GM19438 (cell line): Measurements from ENCODE around the gene DOCK10.
A peak's percentile ranks its signal among the peaks of the same experiment; 100 is the strongest.

ENCODE experiments used
- ATAC-seq: cut with Tn5 transposase; IDR thresholded peaks from one replicate; pipeline ENCODE4 v1.9.1; 2021; ENCODE audit warnings: low read depth; ENCODE audit not compliant: unreplicated experiment

Gene DOCK10

DNA sequence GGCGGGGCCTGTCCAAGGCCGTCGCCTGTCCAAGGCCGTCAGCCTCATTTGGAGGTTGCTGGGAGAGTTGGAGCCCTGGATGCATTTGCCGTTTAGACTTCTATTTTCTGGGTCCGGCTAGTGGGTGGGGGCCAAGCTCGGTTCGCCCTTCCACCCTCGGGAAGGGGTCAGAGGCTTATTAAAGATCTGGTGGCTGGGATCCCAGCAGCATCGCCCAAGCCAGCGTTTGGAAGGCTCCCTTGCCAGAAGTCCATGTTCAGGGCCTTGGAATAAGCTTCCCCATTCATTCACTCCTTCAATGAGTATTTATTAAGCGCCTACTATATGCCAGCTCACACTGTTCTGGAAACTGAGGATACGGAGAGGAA, 516 bp upstream of the DOCK10 start:
- ATAC-seq: no peak

GRCh38 chr2:225041207-225041850, 939 bp downstream of the DOCK10 start:
- peak; percentile 63 for ATAC-seq

DNA sequence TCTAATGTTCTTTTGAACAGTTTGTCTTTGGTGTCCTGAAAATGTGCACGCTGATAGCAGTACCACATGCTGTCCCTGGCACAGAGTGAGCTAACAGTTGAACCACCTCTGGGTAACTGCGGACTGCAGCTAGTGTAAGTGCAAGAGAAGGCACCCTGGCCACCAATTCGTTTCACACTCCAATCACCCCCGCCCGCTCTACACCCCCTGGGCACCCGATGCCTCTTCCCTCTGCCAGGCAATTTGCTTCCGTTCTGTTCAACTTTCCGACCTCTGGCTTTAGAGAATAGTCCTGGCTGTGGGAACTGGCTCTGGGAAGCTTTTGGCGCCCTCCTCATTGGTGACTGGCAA, 1.4 kb downstream of the DOCK10 start:
- peak; percentile 16 for ATAC-seq

- no peak for ATAC-seq
Observed at GRCh38 chr2:225040142-225040541, 2.1 kb downstream of the DOCK10 start.

- ATAC-seq: no peak
Observed at GRCh38 chr2:225038231-225038523, 4.1 kb downstream of the DOCK10 start.

GRCh38 chr2:225037415-225038230, 4.6 kb downstream of the DOCK10 start:
- no peak for ATAC-seq

GRCh38 chr2:225036431-225036830, 5.8 kb downstream of the DOCK10 start:
- ATAC-seq: no peak

GRCh38 chr2:225033440-225034318, 8.6 kb downstream of the DOCK10 start:
- no peak for ATAC-seq

DNA sequence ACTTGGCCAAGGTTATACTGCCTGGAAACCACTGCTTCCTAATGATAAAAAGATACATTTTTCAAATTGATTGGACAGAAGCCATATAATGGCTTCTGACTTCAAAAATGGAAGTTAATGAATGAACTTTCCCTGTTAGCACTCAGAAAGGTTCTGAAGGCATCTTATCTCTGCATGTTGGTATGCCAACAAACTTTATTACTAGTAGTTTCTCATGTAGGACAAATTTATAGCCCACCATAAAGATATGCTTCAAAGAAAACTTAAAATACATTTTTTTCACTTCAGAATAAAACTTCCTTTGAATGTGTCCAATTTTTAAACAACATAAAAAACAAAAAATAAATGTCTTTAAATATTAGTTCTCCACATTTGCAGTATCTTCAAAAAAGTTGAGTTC, 10.0 kb downstream of the DOCK10 start:
- ATAC-seq: no peak

DNA sequence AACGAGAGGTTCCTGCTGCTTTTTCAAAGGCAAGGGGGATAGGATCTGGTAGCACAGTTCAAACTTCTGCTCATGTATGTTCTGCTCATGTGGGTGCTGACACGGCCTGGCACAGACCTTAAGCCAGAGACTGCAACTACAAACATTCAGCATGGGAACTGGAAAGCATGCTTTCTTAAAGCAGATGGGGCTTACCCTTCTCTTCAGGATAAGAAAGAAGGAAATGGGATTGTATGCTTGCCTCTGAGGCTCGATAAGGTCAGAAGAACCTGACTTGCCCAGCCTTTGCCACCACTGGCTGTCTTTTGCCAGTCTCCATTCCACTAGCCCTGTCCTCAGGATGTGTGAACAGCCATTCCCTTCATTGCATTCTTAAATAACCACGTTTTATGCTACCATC, 10.7 kb downstream of the DOCK10 start:
- ATAC-seq: no peak

- no peak for ATAC-seq
Observed at GRCh38 chr2:225030893-225031292, 11.4 kb downstream of the DOCK10 start.

DNA sequence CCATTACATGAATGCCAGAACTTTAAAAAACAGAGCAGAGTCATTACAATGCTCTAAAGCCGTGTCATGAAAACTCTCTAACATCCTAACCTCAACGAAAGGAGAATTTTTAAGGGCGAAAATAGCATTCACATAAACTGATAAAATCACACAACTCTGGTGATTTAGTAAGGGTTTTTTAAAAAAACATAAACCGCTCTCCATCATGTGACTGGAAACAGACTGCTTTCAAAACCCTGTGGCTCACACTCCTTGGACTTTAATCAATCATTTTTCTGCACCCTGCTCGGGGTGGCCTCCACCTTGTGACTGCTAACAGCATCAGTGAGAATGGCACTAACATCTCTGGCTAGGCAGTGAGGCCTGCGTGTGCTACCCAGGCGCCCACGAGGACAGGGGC, 12.1 kb downstream of the DOCK10 start:
- ATAC-seq: no peak

DNA sequence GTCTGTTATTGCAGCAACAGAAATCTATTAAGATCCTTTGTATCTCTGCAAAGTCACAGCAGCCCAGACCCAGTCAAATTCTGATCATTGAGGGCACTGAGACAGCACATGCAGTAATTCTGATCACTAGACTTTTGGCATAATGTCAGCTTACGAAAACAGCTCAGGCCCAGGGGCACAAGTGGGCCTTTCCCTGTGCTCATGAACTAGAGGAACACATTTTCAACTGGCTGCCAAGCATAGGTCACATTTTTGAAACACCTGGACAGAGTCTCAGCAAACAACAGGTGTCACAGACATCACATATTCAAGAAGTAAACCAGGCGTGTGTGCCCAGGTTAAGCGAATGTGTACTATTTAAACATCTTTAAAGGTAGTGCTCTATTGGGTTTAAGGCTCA, 13.7 kb downstream of the DOCK10 start:
- no peak for ATAC-seq

DNA sequence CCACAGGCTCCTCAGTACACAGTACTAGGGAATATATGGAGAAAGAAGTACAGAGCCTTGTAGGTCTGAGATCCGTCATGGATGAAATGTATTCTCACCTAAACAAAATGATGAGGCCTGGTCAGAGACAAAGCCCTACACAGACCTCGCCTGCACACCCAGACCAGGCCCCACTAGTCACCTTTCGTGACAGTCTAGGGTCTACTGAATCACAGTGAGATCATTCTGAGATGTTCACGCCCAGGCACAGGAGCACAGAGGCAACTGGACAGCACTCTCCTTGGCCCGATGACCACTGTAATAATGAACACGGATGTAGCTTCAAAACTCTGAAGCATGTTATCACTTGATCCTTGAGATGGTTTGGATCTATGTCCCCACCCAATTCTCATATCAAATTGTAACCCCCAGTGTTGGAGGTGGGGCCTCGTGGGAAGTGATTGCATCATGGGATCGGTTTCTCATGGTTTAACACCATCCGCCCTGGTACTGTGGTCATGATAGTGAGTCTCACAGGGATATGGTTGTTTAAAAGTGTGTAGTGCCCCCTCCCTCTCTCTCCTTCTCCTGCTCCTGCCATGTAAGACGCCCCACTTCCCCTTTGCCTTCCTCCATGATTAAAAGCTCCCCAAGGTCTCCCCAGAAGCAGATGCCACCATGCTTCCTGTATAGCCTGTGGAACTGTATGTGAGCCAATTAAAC, 15.1 kb downstream of the DOCK10 start:
- ATAC-seq: no peak

DNA sequence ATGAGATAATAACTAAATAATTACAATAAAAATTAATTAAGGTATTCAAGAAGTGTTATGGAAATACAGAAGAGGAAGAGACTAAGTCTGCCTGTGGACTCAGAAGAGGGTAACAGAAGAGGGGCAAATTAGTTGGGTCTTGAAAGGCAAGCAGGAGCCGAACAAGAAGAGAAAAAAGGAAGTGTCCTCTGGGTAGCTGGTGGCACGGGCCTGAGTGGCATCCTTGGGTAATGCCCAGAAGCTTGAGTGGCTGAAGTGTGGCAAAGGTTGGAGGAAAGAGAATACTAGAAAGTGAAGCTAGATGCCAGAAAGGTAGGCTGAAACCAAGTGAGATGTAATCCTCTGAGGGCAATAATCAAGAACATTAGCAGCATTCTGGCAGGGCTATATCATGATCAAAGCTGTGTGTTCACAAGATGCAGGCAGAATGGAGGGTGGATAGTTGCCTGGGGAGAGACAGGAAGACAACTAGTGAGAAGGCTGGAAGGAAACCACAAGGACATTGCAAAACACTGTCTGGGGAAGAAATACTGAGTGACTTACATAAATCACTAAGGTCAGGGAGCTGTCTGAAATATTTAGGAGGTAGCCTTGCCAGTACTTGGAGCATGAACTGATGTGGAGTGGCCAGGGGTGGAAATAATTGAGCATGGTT, 16.2 kb downstream of the DOCK10 start:
- no peak for ATAC-seq

- ATAC-seq: no peak
Observed at GRCh38 chr2:225022188-225022587, 20.1 kb downstream of the DOCK10 start.

GRCh38 chr2:225020168-225020849, 22.0 kb downstream of the DOCK10 start:
- ATAC-seq: no peak

GRCh38 chr2:225019105-225019504, 23.2 kb downstream of the DOCK10 start:
- ATAC-seq: no peak

DNA sequence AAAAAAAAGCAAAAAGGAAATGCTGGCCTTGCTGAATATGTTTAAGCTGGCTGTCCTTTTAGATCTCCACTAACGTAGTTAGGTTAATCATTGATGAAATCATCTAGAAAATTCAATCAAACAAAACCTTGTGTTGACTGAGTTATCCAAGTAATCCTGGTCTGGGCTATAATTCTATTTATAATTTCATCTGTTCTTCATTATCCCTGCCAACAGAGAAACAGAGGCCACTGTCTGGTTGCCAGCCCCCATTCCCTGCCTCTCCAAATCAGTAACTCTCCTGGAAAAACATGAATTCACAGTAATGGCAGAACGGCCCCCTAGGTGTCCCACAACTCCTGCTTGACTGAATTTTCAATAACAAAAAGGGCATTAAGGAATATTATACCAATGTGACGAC, 24.6 kb downstream of the DOCK10 start:
- ATAC-seq: no peak

GRCh38 chr2:225017098-225017685, 25.1 kb downstream of the DOCK10 start:
- no peak for ATAC-seq
